SU-DHL-6 (cell line): ENCODE results near the gene SPRYD7.

Experiments used
- H2AFZ ChIP-seq: fragments of 200-600 bp; sonication (generic); 2 replicates; pipeline ENCODE4 v1.6.1; 2014; ENCODE audit warnings: low read depth, mild to moderate bottlenecking, moderate library complexity, mixed read lengths, antibody characterized with exemption, low read length; ENCODE audit not compliant: severe bottlenecking
- H3F3A ChIP-seq: fragments of 200-600 bp; shearing (Covaris generic); 2 replicates; pipeline ENCODE4 v1.6.0; 2016; ENCODE audit warnings: antibody characterized with exemption, mild to moderate bottlenecking; ENCODE audit not compliant: insufficient read depth
- H3K27ac ChIP-seq: fragments of 200-600 bp; sonication (generic); 2 replicates; pipeline ENCODE4 v1.5.1; 2016; ENCODE audit warnings: low read depth, mild to moderate bottlenecking, low read length, moderate library complexity, mixed read lengths
- H3K27me3 ChIP-seq: fragments of 200-600 bp; sonication (generic), shearing (Covaris generic); 2 replicates; pipeline ENCODE4 v1.6.0; 2014; ENCODE audit warnings: mild to moderate bottlenecking, low read length
- H3K36me3 ChIP-seq: fragments of 200-600 bp; sonication (generic); 2 replicates; pipeline ENCODE4 v1.6.1; 2014; ENCODE audit warnings: mild to moderate bottlenecking, low read length, mixed read lengths
- H3K4me2 ChIP-seq: fragments of 300-600, 200-600 bp; shearing (Covaris generic), sonication (generic); 2 replicates; pipeline ENCODE4 v1.6.0; 2014; ENCODE audit warnings: low read length, low read depth, mild to moderate bottlenecking; ENCODE audit not compliant: poor library complexity, severe bottlenecking
- H3K4me3 ChIP-seq: fragments of 200-600 bp; sonication (generic); 2 replicates; pipeline ENCODE4 v1.5.1; 2014; ENCODE audit warnings: antibody characterized with exemption, low read length, mild to moderate bottlenecking, mixed read lengths; ENCODE audit not compliant: insufficient read depth, poor library complexity, severe bottlenecking
- H3K79me2 ChIP-seq: fragments of 200-600 bp; sonication (generic); 2 replicates; pipeline ENCODE4 v1.6.1; 2014; ENCODE audit warnings: mild to moderate bottlenecking, low read length, moderate library complexity; ENCODE audit not compliant: insufficient read depth
- H3K9ac ChIP-seq: fragments of 200-600 bp; sonication (generic); 2 replicates; pipeline ENCODE4 v1.7.0; 2014; ENCODE audit warnings: mild to moderate bottlenecking, low read length
- H3K9me2 ChIP-seq: fragments of 200-600 bp; sonication (generic); replicated peaks from 2 replicates; pipeline ENCODE4 v1.6.1; 2014; ENCODE audit warnings: low read length; ENCODE audit not compliant: insufficient read depth
- H3K9me3 ChIP-seq: fragments of 200-600 bp; sonication (generic); 2 replicates; pipeline ENCODE4 v1.6.1; 2014; ENCODE audit warnings: low read length, mixed read lengths; ENCODE audit not compliant: insufficient read depth
- H4K20me1 ChIP-seq: fragments of 200-600 bp; sonication (generic); 2 replicates; pipeline ENCODE4 v1.6.1; 2014; ENCODE audit warnings: low read depth, mild to moderate bottlenecking, antibody characterized with exemption, low read length, moderate library complexity, mixed read lengths
- CTCF ChIP-seq: fragments of 200-600 bp; sonication (generic); IDR thresholded peaks from one replicate; pipeline ENCODE4 v1.5.1; 2017; ENCODE audit warnings: antibody characterized with exemption, mild to moderate bottlenecking, low read length, moderate library complexity; ENCODE audit not compliant: insufficient read depth, poor library complexity, severe bottlenecking
- EZH2phosphoT487 ChIP-seq: fragments of 200-600 bp; sonication (generic), shearing (Covaris generic); conservative IDR thresholded peaks from 2 replicates; pipeline ENCODE4 v1.6.1; 2018; ENCODE audit warnings: mild to moderate bottlenecking, antibody characterized with exemption, low read length, moderate library complexity, mixed read lengths

SPRYD7 gene

DNA sequence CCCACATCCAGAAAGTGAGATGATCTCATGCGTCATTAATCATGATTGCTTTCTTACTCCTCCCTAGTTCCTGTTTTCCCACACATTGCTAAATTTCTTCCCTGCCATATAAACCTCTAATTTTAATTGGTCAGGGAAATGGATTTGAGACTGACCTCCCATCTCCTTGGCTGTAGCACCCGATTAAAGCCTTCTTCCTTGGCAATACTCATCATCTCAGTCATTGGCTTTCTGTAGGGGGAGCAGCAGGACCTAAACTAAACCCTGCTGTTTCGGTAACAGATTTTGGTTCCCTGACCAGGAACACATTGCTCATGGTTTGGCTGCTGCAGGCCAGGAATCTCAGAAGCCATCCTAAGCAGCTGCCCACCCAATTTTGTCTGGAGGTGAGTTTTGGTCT, 61.7 kb downstream of the SPRYD7 start:
- Histone ChIP-seq H3K9me3 (peaks cover 42% of the 10 kb centered on the region; the same call in 1 of the 2 replicates), H3K27ac (no peak overlapping the region), H3K36me3 (no peaks in the 10 kb centered on the region), H3F3A (no peaks in the 10 kb centered on the region), H4K20me1 (no peaks in the 10 kb centered on the region), H3K4me2 (no peak overlapping the region), H3K79me2 (no peaks in the 10 kb centered on the region), H3K4me3 (no peak overlapping the region), H2AFZ (no peak overlapping the region), H3K9me2 (no peaks in the 10 kb centered on the region), H3K9ac (no peak overlapping the region), H3K27me3 (no peaks in the 10 kb centered on the region)
- TF ChIP-seq CTCF (no peak), EZH2phosphoT487 (no peak)

GRCh38 chr13:49869519-49869918, 66.6 kb downstream of the SPRYD7 start:
- no peaks in the 10 kb centered on the region for H3F3A ChIP-seq
- no peaks in the 10 kb centered on the region for H4K20me1 ChIP-seq
- H3K27ac ChIP-seq, result no peak overlapping the region
- H3K9me2 ChIP-seq, result no peaks in the 10 kb centered on the region
- no peak for TF ChIP-seq CTCF
- no peak for TF ChIP-seq EZH2phosphoT487
- no peaks in the 10 kb centered on the region for H3K36me3 ChIP-seq
- H2AFZ ChIP-seq, result no peak overlapping the region
- H3K4me2 ChIP-seq, result no peak overlapping the region
- no peak overlapping the region for H3K9ac ChIP-seq
- no peak overlapping the region for H3K4me3 ChIP-seq
- H3K27me3 ChIP-seq, result no peaks in the 10 kb centered on the region
- peaks cover 8% of the 10 kb centered on the region; the same call in 1 of the 2 replicates for H3K9me3 ChIP-seq
- no peaks in the 10 kb centered on the region for H3K79me2 ChIP-seq

DNA sequence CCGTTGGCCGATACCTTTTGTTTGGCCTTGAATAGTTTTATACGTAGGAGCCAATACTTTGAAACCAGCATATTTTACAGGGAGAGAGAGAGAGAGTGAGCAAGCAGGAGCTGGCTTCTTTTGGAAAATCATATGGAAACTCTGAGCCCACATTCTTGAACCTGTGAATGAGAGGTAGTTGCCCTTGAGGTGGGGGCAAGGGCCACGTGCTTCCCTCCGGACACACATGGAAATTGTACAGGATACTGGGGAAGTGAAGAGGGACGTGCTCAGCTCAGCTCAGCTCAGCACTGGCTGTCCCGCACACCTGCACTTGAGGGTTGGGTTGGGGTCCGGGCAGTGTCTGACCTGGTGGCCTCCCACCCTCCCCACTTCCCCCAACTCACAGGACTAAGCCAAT, 68.3 kb downstream of the SPRYD7 start:
- Histone ChIP-seq H3K9me3 (no peaks in the 10 kb centered on the region), H3K36me3 (no peaks in the 10 kb centered on the region), H3K27ac (no peak overlapping the region), H3K9ac (no peak overlapping the region), H3F3A (no peaks in the 10 kb centered on the region), H3K4me2 (no peak overlapping the region), H2AFZ (no peak overlapping the region), H3K27me3 (no peaks in the 10 kb centered on the region), H3K9me2 (no peaks in the 10 kb centered on the region), H3K4me3 (no peak overlapping the region), H3K79me2 (no peaks in the 10 kb centered on the region), H4K20me1 (no peaks in the 10 kb centered on the region)
- TF ChIP-seq EZH2phosphoT487 (no peak), CTCF (no peak)

DNA sequence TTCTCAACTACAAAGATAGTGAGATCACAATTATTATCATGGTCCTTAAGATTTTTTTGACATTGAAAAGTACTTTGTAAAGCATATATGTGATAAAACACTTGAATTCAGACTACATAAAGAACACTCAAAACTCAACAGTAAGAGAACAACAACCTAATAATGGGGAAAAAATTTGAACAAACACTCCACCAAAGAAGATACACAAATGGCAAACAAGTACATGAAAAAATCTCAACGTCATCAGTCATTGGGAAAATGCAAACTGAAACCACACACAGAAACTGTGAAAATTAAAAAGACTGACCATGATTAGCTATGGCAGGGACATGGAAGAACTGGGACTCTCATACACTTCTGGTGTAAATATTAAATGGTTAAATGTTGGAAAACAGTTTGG, 70.9 kb downstream of the SPRYD7 start:
- no peak for TF ChIP-seq CTCF
- TF ChIP-seq EZH2phosphoT487, result no peak
- H3K4me3 ChIP-seq, result no peak overlapping the region
- no peaks in the 10 kb centered on the region for H3F3A ChIP-seq
- H4K20me1 ChIP-seq, result no peaks in the 10 kb centered on the region
- no peak overlapping the region for H2AFZ ChIP-seq
- no peaks in the 10 kb centered on the region for H3K9me3 ChIP-seq
- no peak overlapping the region for H3K4me2 ChIP-seq
- no peak overlapping the region for H3K9ac ChIP-seq
- H3K27me3 ChIP-seq, result no peaks in the 10 kb centered on the region
- H3K79me2 ChIP-seq, result no peaks in the 10 kb centered on the region
- no peaks in the 10 kb centered on the region for H3K36me3 ChIP-seq
- no peaks in the 10 kb centered on the region for H3K9me2 ChIP-seq
- no peak overlapping the region for H3K27ac ChIP-seq
